Mesodermal cell (in vitro differentiated cells): ENCODE results near the gene ERCC6.

Experiments
- H3K27ac ChIP-seq: 2 replicates; pipeline ENCODE4 v1.7.0; 2013; ENCODE audit warnings: mild to moderate bottlenecking, low read depth, low read length, moderate library complexity; ENCODE audit not compliant: severe bottlenecking
- H3K36me3 ChIP-seq: 2 replicates; pipeline ENCODE4 v1.7.1; 2013; ENCODE audit warnings: mild to moderate bottlenecking, low read length, moderate library complexity; ENCODE audit not compliant: control insufficient read depth, insufficient read depth
- H3K4me1 ChIP-seq: one replicate; pipeline ENCODE4 v1.7.1; 2013; ENCODE audit warnings: mild to moderate bottlenecking, low read length; ENCODE audit not compliant: insufficient read depth, control insufficient read depth, poor library complexity, severe bottlenecking
- H3K4me3 ChIP-seq: 2 replicates; pipeline ENCODE4 v1.7.0; 2013; ENCODE audit warnings: low read length, control low read depth, mild to moderate bottlenecking; ENCODE audit not compliant: insufficient read depth, poor library complexity, severe bottlenecking; ENCODE audit errors: extremely low read depth
- H3K9me3 ChIP-seq: 2 replicates; pipeline ENCODE4 v1.7.1; 2013; ENCODE audit warnings: mild to moderate bottlenecking, low read length, moderate library complexity; ENCODE audit not compliant: control insufficient read depth
- WGBS, 2 experiments: methylation state at CpG; one replicate each; pipeline ENCODE4 v1.1.5; 2013; ENCODE audit warnings: missing lambda C conversion rate in 2 of 2; ENCODE audit not compliant: insufficient coverage in 2 of 2; 5-methylcytosine and 5-hydroxymethylcytosine counted together

The ERCC6 gene

DNA sequence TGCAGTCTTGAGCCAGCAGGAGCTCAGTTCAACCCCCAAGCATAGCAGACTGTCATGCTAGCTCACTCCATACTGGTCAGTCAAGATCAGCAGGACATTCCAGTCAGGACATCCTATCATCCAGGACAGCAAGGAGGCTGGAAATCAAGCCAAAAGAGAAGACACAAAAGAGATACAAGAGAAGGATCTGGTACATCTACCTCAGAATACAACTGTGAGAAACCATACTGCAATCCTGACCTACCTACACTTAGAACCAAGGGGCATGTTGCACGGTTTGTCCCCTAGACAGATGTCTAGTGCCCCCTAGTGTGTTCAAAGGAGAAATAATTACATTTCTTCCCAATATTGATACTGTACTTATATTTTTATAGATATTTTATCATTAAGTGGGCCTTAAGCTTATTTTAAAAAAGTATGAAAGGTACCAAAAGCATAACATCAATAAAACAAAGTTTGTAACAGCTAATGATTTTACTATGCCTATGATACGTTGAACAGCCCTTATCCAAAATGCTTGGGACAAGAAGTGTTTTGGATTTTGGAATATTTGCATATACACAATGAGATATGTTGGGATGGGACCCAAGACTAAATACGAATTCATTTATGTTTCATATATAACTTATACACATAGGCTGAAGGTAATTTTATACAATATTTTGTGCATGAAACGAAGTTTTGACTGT is 26.7 kb downstream of the ERCC6 start:
- 88% methylated on average over 1 of the region's 4 CpGs; no CpG with 5 or more reads in 1 of the 2 experiments for WGBS, 2 experiments
- Histone ChIP-seq H3K9me3 (no peaks in the 10 kb centered on the region), H3K4me1 (no peaks in the 10 kb centered on the region), H3K4me3 (no peak overlapping the region), H3K27ac (no peak overlapping the region), H3K36me3 (no peaks in the 10 kb centered on the region)

DNA sequence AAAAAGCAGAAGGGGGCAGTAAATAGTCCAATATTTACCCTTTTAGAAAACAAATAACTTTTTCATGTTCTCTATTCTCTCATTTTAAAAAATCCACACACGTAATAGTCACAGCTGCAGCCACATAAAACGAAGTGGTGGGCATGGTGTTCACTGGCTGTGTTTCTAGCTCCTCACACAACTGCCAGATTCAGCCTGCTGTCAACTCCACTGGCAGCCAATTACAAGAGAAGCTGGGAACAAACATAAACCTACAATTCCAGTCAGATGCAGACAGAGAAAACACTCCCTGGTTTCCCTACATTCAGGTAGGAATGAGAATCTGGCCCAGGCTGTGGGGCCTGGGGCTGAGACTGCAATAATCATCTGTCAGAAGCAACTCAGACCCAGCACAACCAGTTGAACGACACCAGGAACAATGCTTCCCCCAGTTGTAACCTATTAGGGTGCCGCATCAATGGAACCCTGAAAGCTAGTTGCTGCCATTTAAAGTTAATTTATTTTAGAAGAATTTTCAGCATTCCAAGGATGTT is 29.1 kb downstream of the ERCC6 start:
- H3K4me3 ChIP-seq, result no peak overlapping the region
- H3K4me1 ChIP-seq, result no peaks in the 10 kb centered on the region
- no peak overlapping the region for H3K27ac ChIP-seq
- 84 to 100% methylated on average over 3 to 4 of the region's 4 CpGs for WGBS, 2 experiments
- H3K9me3 ChIP-seq, result no peaks in the 10 kb centered on the region
- H3K36me3 ChIP-seq, result no peaks in the 10 kb centered on the region

DNA sequence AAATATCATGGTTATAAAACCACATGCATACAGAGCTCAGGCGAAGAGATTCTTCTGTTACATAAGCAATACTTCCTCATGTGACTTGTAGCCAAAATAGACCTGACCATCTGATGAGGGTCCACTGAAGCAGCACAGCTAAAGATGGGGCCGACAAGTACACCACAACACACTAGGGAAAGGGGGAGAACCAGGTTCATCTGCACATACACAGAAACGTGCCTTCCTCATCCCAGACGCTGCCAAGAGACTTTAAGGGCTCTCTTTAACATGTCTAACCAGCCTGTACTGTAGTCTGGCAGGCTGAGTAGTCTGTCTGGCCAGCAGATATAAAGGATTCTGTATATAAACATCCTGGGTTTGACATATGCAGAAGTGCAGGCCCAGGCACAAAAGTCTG is 30.3 kb downstream of the ERCC6 start:
- Histone ChIP-seq H3K4me3 (no peak overlapping the region), H3K27ac (no peak overlapping the region), H3K36me3 (no peaks in the 10 kb centered on the region), H3K9me3 (no peaks in the 10 kb centered on the region), H3K4me1 (no peaks in the 10 kb centered on the region)
- 74 to 92% methylated on average over 2 to 3 of the region's 4 CpGs for WGBS, 2 experiments

DNA sequence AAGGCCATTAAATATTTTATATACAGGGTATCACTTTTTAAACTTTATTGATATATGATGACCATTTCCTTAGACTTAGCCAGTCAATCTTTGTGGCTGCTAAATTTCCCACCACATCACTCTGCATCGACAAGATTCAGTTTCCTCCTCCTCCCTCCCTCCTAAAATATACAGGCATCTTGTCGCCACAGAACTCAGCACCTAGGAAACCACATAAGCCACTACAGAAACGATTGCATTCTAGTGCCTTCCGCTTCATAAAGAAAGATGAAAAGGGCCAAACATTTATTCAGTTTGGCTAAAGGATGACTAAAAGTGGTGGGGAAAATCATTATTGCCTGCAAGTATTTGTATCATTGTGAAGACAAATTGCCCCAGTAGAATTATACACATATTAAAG is 30.7 kb downstream of the ERCC6 start:
- no peak overlapping the region for H3K27ac ChIP-seq
- WGBS, 2 experiments, result 81 to 90% methylated on average over 2 to 3 of the region's 4 CpGs
- H3K4me3 ChIP-seq, result no peak overlapping the region
- H3K9me3 ChIP-seq, result no peaks in the 10 kb centered on the region
- H3K36me3 ChIP-seq, result no peaks in the 10 kb centered on the region
- H3K4me1 ChIP-seq, result no peaks in the 10 kb centered on the region

DNA sequence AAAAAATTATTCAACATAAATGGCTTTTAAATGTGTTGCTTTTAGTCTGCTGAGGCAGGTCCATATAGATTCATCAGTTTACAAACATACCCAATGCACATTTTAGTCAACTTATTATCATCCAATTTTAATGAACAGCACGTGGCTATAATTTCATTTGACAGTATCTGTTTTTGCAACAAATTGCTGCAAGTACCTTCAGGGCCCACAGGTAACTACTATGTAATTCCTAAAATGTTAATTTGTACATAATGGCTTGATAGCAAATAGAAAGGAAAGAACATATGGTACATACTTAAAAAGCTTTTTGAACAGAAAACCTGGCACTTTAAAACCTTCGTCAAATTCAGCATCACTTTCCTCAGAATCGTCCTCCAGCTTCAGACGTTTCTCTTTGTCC is 33.3 kb downstream of the ERCC6 start:
- H3K27ac ChIP-seq, result no peak overlapping the region
- no peak overlapping the region for H3K4me3 ChIP-seq
- no peaks in the 10 kb centered on the region for H3K36me3 ChIP-seq
- H3K4me1 ChIP-seq, result no peaks in the 10 kb centered on the region
- H3K9me3 ChIP-seq, result no peaks in the 10 kb centered on the region
- WGBS, 2 experiments, result 81 to 87% methylated on average over 4 of the region's 4 CpGs

DNA sequence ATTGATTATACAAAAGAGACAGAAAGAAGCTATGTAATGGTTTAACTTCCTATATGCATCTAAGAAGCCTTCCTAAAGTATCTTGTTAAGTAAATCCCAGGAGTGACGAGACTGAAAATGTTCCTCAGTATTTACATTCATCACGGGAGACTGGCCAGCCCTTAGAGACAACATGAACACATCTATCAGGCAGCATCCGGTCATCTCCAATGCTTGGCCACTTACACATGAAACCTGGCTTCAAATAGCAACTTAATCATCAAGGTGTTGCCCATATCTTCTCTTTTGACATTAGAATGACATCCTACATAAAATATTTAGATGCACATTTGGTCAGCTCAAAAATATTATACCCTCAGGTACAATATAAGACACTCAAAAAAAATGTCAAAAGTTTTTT is 33.8 kb downstream of the ERCC6 start:
- H3K4me1 ChIP-seq, result no peaks in the 10 kb centered on the region
- H3K36me3 ChIP-seq, result no peaks in the 10 kb centered on the region
- no peak overlapping the region for H3K4me3 ChIP-seq
- no peak overlapping the region for H3K27ac ChIP-seq
- no peaks in the 10 kb centered on the region for H3K9me3 ChIP-seq
- WGBS, 2 experiments, result 79 to 97% methylated on average over 3 of the region's 3 CpGs

DNA sequence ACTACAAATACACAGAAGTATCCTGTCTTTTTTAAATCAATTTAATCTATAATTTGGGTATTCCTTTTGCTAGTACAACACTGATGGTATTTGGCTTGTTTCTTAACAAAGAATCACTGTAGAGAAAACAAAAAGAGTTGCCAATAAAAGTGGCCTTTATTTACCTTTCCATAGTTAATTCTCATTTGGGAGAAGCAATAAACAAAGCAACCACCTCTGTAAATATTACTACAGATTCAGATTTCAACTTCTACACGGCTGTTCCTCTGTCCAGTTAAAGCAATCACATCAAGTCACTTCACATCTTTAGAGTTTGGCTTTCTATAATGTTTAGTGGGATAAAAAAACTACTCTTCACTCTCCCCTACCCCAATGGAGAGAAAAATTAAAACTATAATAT is 34.4 kb downstream of the ERCC6 start:
- H3K4me3 ChIP-seq, result no peak overlapping the region
- no CpG with 5 or more reads among the region's 1 CpG for WGBS, 2 experiments
- no peak overlapping the region for H3K27ac ChIP-seq
- no peaks in the 10 kb centered on the region for H3K9me3 ChIP-seq
- H3K4me1 ChIP-seq, result no peaks in the 10 kb centered on the region
- H3K36me3 ChIP-seq, result no peaks in the 10 kb centered on the region

DNA sequence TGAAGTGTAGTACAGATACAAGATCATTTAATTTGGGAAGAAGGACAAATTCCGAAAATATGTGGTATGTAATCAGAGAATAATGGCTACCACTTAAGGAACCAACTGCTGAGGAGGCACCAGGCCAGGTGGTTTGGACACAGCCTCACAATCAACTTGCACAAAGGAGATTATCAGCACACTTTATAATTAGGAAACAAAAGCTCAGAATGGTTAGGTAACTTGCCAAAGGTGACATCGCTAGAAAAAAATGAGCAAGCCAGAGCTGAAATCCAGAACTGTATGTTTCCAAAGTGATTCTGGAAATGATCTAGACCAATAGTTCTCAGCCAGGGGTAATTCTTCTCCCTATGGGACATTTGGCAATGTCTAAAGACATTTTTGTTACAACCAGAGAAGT is 36.6 kb downstream of the ERCC6 start:
- Histone ChIP-seq H3K36me3 (no peaks in the 10 kb centered on the region), H3K27ac (no peak overlapping the region), H3K4me1 (no peaks in the 10 kb centered on the region), H3K4me3 (no peak overlapping the region), H3K9me3 (no peaks in the 10 kb centered on the region)
- 100% methylated on average over 1 of the region's 2 CpGs for WGBS, 2 experiments

DNA sequence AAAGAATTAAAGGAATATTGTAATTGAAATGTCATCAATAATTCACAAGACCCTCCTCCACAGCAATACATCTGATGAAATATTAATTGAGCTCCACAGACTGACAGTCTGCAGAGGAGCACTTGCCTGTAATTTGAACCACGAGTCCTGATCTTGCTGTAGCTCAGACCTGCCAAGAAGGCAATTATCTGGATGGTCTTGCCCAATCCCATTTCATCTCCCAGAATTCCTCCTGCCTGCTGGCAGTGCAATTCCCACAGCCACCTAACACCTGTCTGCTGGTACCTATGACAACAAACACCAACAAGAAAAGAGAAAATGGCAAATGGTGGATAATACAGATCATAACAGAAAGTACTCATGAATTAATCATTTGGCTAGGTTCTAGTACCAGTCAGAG is 38.5 kb downstream of the ERCC6 start:
- no peak overlapping the region for H3K4me3 ChIP-seq
- 100% methylated on average over 1 of the region's 1 CpG; no CpG with 5 or more reads in 1 of the 2 experiments for WGBS, 2 experiments
- no peaks in the 10 kb centered on the region for H3K4me1 ChIP-seq
- H3K36me3 ChIP-seq, result no peaks in the 10 kb centered on the region
- H3K27ac ChIP-seq, result no peak overlapping the region
- no peaks in the 10 kb centered on the region for H3K9me3 ChIP-seq

DNA sequence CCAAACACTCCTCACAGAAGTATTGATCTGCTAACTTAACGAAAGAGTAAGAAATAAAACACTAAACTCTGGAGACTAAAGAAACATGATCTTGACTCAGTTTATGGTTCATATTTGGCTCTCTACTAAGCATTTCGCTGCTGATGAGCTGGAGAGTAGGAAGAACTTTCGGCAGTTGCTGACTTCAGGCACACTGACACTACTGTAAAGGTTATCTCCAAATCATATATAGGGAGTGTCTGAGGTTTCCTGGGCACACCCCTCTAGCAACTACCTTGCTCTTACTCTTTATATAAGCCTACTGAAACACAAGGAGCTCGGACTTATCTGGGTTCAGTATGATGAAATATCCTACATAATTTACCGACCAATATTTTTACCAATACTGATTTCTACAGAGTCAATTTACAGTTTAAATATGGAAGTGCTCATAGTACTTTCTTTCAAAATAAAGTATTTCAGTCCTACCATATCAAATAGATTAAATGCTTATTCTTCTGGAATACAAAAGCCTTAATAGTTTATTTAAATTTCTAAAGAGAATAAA is 39.5 kb downstream of the ERCC6 start:
- Histone ChIP-seq H3K27ac (no peak overlapping the region), H3K36me3 (no peaks in the 10 kb centered on the region), H3K9me3 (no peaks in the 10 kb centered on the region), H3K4me3 (no peak overlapping the region), H3K4me1 (no peaks in the 10 kb centered on the region)
- whole genome bisulfite sequencing, 2 experiments, result 67 to 100% methylated on average over 1 of the region's 5 CpGs

DNA sequence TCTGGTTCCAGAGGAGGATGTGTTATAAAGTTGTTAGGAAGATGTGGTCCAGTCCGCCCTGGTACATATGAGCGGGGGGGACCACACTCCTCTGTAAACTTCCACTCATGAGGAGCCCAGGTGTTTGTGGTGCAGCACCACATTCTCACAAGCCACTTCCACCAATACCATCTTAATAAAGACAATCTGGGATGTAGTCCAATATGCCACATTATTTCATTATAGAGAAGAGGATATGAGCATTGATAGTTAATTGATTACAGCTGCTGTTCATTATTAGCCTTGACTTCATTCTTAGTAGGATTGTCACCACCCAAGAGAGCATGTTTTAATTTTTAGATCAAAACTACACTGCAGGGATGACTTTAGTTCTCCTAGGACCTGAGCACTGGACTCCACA is 40.5 kb downstream of the ERCC6 start:
- no peaks in the 10 kb centered on the region for H3K9me3 ChIP-seq
- WGBS, 2 experiments, result no CpG with 5 or more reads among the region's 2 CpGs

More for the DNA sequence above, 40.5 kb downstream of the ERCC6 start:
- no peak overlapping the region for H3K27ac ChIP-seq
- H3K4me1 ChIP-seq, result no peaks in the 10 kb centered on the region
- H3K4me3 ChIP-seq, result no peak overlapping the region
- H3K36me3 ChIP-seq, result no peaks in the 10 kb centered on the region
